ENCODE measurements around the gene SLC8A2. TPM values are rescaled to one million over a fixed set of nuclear protein-coding genes. Genes with fewer than 3 reads are reported as not detected.
A peak's percentile ranks its signal among the peaks of the same experiment; 100 is the strongest.
"Not testable (repeated sequence)": the region's sequence is repeated elsewhere in the genome, so short reads cannot be mapped to it uniquely, and the experiment has no call there.

SLC8A2 gene
- polyA plus RNA-seq, 10 donors = 0.05 to 0.45 (median 0.18) TPM

DNA sequence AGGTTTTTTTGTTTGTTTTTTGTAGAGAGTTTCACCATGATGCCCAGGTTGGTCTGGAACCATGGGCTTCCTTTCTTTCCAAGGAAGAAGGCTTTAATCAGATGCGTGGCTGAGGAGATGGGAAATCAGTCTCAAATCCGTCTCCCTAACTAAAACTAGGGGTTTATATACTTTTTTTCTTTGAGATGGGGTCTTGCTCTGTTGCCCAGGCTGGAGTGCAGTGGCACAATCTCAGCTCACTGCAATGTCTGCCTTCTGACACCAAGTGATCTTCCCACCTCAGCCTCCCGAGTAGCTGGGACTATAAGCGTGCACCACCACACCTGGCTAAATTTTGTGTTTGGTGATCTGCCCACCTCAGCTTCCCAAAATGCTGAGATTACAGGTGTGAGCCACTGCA lies 87.2 kb downstream of the SLC8A2 start:
- DNase-seq = not testable (repeated sequence)

DNA sequence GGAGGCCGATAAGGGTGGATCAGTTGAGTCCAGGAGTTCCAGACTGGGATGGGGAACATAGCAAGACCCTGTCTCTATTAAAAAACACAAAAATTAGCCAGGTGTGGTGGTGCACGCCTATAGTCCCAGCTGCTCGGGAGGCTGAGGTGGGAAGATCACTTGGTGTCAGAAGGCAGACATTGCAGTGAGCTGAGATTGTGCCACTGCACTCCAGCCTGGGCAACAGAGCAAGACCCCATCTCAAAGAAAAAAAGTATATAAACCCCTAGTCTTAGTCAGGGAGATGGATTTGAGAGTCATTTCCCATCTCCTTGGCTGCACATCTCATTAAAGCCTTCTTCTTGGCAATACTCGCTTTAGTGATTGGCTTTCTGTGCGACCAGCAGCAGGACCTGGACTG lies 87.8 kb downstream of the SLC8A2 start:
- not testable (repeated sequence) for DNase-seq

DNA sequence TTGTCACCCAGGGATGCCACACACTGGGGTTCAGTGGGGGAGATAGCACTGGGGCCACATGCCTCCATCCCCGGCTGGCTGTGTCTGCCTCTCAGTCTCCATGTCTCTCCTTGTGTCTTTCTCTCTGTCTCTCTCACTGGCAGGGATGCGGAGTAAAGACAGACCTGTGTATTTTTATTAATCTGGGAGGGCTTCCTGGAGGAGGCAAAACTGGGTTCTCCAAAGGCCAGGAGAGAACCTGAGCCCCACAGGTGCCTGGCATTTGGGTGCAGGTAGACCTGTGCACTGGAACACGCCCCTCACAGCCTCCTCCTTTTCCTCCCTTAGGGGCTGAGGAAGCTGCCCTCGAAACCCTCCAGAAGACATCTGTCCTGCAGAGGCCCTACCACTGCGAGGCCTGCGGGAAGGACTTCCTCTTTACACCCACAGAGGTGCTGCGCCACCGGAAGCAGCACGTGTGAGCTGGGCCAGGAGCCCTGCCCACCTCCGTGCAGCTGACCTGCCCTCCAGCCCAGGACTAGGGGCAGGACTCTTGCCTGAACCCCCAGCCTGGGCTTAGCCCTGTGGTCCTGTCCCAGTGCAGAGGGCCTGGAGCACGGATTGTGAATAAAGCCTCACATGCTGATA lies 89.9 kb downstream of the SLC8A2 start:
- DNase-seq = no peak

DNA sequence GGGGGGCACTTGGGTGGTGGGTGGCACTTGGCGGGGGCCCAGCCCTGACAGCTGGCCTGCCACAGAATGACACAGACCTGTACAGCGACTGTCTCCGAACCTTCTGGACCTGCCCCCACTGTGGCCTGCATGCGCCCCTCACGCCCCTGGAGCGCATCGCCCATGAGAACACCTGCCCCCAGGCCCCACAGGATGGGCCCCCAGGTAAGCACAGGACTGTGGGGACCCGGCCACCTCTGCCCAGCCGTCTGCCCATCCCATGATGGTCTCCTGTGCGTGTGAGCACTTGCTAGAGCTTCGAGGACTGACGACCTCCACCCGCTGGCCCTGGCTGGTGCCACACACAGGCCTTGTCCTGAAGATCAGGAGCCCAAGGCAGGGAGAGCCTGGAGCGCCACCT lies 90.6 kb downstream of the SLC8A2 start:
- no peak for DNase-seq

DNA sequence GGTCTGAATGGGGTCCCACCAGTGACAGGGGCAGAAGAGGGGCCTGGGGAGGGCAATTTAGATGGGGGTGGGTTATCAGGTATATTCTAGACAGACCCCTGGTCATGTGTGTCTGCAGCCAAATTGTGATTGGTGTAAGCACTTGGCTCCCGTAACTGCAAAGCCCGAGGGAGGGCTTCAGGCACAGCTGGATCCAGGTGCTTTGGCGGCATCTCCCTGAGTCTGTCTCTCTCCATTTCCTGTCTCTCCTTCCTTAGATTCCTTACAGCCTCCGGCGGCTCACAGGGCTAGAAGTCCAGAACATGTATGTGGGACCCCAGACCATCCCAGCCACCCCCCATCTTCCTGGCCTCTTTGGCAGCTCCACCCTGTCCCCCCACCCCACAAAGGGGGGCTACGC lies 91.1 kb downstream of the SLC8A2 start:
- no peak for DNase-seq

DNA sequence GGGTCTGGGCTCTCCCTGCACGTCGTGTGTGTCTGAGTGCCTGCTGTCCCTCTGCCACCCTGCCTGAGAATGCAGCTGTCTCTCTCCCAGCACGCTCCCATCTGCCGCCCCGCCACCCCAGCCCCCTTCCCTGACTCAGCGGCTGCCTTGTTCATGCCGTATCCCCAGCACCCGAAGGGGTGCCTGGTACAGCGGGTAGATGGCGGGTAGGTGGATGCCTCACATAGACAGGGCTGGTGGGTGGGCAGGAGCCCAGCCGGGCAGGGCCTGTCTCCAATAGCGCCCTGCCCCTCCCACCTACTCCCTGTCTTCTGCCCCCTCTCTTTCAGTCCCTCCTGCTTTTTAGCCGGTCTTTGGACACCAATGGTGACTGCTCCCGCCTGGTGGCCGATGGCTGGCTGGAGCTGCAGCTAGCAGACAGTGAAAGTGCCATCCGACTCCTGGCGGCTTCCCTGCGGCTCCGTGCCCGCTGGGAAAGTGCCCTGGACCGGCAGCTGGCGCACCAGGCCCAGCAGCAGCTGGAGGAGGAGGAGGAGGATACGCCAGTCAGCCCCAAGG lies 92.2 kb downstream of the SLC8A2 start:
- DNase-seq = peak in 2 of 3 donors; percentile 27 to 35

DNA sequence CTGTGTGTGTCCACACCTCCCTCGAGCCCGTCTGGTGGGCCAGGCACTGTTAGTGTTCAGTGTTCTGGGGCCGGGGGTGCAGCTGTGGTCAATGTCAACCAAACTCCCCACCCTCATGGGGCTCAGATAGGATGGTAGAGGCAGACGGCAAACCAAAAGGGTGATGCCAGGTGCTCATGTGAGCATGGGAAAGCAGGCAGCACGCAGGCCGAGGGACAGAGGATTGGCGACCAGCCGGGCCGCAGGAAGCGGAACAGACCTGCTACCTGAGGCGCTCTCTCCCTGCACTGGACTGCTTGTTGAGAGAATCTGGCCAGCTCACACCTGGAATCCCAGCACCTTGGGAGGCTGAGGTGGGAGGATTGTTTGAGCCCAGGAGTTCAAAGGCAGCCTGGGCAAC lies 93.4 kb downstream of the SLC8A2 start:
- DNase-seq = no peak

Other genes starting within 250 kb of the SLC8A2 start
- gene BBC3, start 240.7 kb downstream of the SLC8A2 start, polyA plus RNA-seq (ENCODE audit: insufficient read length in 10 of 10) = 1 to 10 TPM; 1.7 to 3.8 (median 2.4) TPM
- 10 to 100 TPM; 15.3 to 22.4 (median 19.1) TPM for gene CCDC9, start 215.4 kb downstream of the SLC8A2 start, polyA plus RNA-seq (ENCODE audit: insufficient read length in 10 of 10)
- gene INAFM1, start 197.0 kb downstream of the SLC8A2 start, polyA plus RNA-seq (ENCODE audit: insufficient read length in 10 of 10) = 10 to 100 TPM in 3 of 10 donors, 1 to 10 TPM in 7; 6.3 to 11.5 (median 8.8) TPM
- 1 to 10 TPM; 1.5 to 3.5 (median 2.3) TPM for gene C5AR1, start 162.0 kb downstream of the SLC8A2 start, polyA plus RNA-seq (ENCODE audit: insufficient read length in 10 of 10)
- under 1 TPM; 0.30 to 0.63 (median 0.42) TPM for gene C5AR2, start 139.7 kb downstream of the SLC8A2 start, polyA plus RNA-seq (ENCODE audit: insufficient read length in 10 of 10)
- 10 to 100 TPM in 7 of 10 donors, 1 to 10 TPM in 3; 8.1 to 12.5 (median 10.7) TPM for gene DHX34, start 122.6 kb downstream of the SLC8A2 start, polyA plus RNA-seq (ENCODE audit: insufficient read length in 10 of 10)
- 10 to 100 TPM in 5 of 10 donors, 1 to 10 TPM in 5; 7.6 to 13.9 (median 10.9) TPM for gene MEIS3, start 52.4 kb downstream of the SLC8A2 start, polyA plus RNA-seq (ENCODE audit: insufficient read length in 10 of 10)
- gene KPTN, start 12.3 kb upstream of the SLC8A2 start, polyA plus RNA-seq (ENCODE audit: insufficient read length in 10 of 10) = 10 to 100 TPM in 1 of 10 donors, 1 to 10 TPM in 9; 6.4 to 10.2 (median 7.9) TPM
- gene NAPA, start 43.2 kb upstream of the SLC8A2 start, polyA plus RNA-seq (ENCODE audit: insufficient read length in 10 of 10) = 100 to 1,000 TPM in 1 of 10 donors, 10 to 100 TPM in 9; 79.3 to 104 (median 83.2) TPM
- gene ZNF541, start 101.3 kb upstream of the SLC8A2 start, polyA plus RNA-seq (ENCODE audit: insufficient read length in 10 of 10) = under 1 TPM in 8 of 10 donors, not detected in 2; 0.14 to 0.44 (median 0.20) TPM
- gene BICRA, start 137.2 kb upstream of the SLC8A2 start, polyA plus RNA-seq (ENCODE audit: insufficient read length in 10 of 10) = 10 to 100 TPM in 4 of 10 donors, 1 to 10 TPM in 6; 5.7 to 12.6 (median 10.0) TPM
- gene EHD2, start 241.5 kb upstream of the SLC8A2 start, polyA plus RNA-seq (ENCODE audit: insufficient read length in 10 of 10) = 100 to 1,000 TPM in 8 of 10 donors, 10 to 100 TPM in 2; 86.8 to 144 (median 110) TPM